Smooth muscle cell (in vitro differentiated cells): Measurements from ENCODE around the gene PLA2G4F. TPM values are rescaled to one million over a fixed set of nuclear protein-coding genes. Genes with fewer than 3 reads are reported as not detected.
"Not testable (repeated sequence)": the region's sequence is repeated elsewhere in the genome, so short reads cannot be mapped to it uniquely, and the experiment has no call there.

Experiments
- DNase-seq: peaks from one replicate; lab custom pipeline; 2025; ENCODE audit not compliant: unreplicated experiment; lab: John Stamatoyannopoulos, UW
- H2AFZ ChIP-seq: fragments of 200-600 bp; sonication (generic); 2 replicates; pipeline ENCODE4 v1.6.0; 2016; ENCODE audit warnings: antibody characterized with exemption, low read depth, mild to moderate bottlenecking
- H3F3A ChIP-seq: fragments of 200-600 bp; sonication (generic); 2 replicates; pipeline ENCODE4 v1.6.0; 2017; ENCODE audit warnings: antibody characterized with exemption, low read depth
- H3K27ac ChIP-seq: fragments of 200-600 bp; sonication (generic); 2 replicates; pipeline ENCODE4 v1.5.1; 2016; ENCODE audit warnings: low read depth, mild to moderate bottlenecking
- H3K27me3 ChIP-seq: fragments of 200-600 bp; sonication (generic); 2 replicates; pipeline ENCODE4 v1.6.1; 2016; ENCODE audit warnings: low read depth, mild to moderate bottlenecking
- H3K36me3 ChIP-seq: fragments of 200-600 bp; sonication (generic); 2 replicates; pipeline ENCODE4 v1.5.1; 2016; ENCODE audit warnings: low read depth
- H3K4me1 ChIP-seq: fragments of 200-600 bp; sonication (generic); 2 replicates; pipeline ENCODE4 v1.5.1; 2016; ENCODE audit warnings: low read depth
- H3K4me2 ChIP-seq: fragments of 200-600 bp; sonication (generic); 2 replicates; pipeline ENCODE4 v1.6.0; 2016; ENCODE audit warnings: mild to moderate bottlenecking
- H3K4me3 ChIP-seq: fragments of 200-600 bp; sonication (generic); 2 replicates; pipeline ENCODE4 v1.5.1; 2016; ENCODE audit warnings: mild to moderate bottlenecking
- H3K79me2 ChIP-seq: fragments of 200-600 bp; sonication (generic); 2 replicates; pipeline ENCODE4 v1.6.0; 2016; ENCODE audit warnings: low read depth, mild to moderate bottlenecking
- H3K9ac ChIP-seq: fragments of 200-600 bp; sonication (generic); 2 replicates; pipeline ENCODE4 v1.6.0; 2016; ENCODE audit warnings: low read depth
- H3K9me3 ChIP-seq: fragments of 200-600 bp; sonication (generic); replicated peaks from 2 replicates; pipeline ENCODE4 v1.5.1; 2016; ENCODE audit warnings: low read depth
- H4K20me1 ChIP-seq: fragments of 200-600 bp; sonication (generic); 2 replicates; pipeline ENCODE4 v1.6.0; 2016; ENCODE audit warnings: low read depth
- WGBS: methylation state at CpG from one replicate; pipeline ENCODE4 v1.1.7; 2016; ENCODE audit warnings: low lambda C conversion rate; 5-methylcytosine and 5-hydroxymethylcytosine counted together
- polyA plus RNA-seq: library from polyadenylated mRNA; unstranded; fragments of >200 nt; fragmentation: Nextera tagmentation; extraction: Ambion mirVana; gene quantifications from 2 replicates; pipeline ENCODE4 v1.2.1, GENCODE V29; 2016
- total RNA-seq: library from RNA; depleted of rRNA; stranded (reverse); fragments of >200 nt; gene quantifications from 2 replicates; pipeline ENCODE4 v1.2.3, GENCODE V29; 2014
- TF ChIP-seq, protein P1 (sequence below): fragments of 200-600 bp; sonication (generic); IDR thresholded peaks from 2 replicates; pipeline ENCODE4 v1.5.1; 2017; ENCODE audit warnings: borderline replicate concordance, mild to moderate bottlenecking, antibody characterized with exemption; ENCODE audit not compliant: insufficient read depth, poor library complexity, severe bottlenecking

Gene PLA2G4F
- total and polyA plus RNA-seq, 2 experiments from 2014 or later, result 0.46 to 1.3 TPM

DNA sequence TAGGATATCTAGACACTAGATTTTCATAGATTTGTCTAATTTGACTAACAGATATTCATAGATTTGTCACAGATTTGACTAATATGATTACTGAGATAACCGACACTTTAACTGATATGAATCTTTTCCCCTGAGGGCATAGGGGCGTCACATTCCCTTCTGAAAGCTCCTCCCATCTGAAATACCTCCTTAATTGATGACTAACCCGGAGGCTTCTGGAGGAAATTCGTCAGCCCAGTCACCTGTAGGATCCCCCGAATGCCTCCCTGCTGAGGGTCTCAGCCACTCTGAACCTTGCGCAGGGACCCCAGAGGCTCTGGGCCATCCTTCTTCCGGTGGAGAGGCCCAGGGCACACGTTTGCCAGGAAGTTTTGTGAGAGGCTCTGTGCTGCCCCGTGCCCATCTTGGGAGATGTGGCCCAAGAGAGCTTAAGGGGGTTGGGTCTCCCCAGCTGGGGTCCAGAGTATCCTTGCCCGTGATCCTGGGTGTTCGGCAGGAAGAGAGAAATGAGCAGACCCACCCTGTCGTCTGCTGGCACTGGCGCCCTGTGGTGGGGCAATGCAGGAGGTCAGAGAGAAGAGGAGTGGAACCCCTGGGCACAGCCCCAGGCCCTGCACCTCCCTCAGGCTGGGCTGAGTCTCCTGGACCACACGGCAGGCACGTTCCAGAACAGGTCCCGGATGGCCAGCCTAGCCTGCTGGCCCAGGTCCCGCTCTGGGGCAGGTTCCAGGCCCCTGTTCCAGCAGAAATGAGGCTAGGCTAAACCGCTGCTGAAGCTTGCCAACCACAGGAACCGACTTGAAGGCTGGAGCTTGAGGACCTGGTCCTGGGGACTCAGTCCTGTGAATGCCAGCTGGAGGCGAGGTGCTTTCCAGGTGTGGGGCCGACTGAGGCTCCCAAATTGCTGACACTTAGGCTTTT is 63.8 kb downstream of the PLA2G4F start:
- no peaks in the 10 kb centered on the region for H3K79me2 ChIP-seq
- H4K20me1 ChIP-seq, result no peaks in the 10 kb centered on the region
- TF ChIP-seq, protein P1, sequence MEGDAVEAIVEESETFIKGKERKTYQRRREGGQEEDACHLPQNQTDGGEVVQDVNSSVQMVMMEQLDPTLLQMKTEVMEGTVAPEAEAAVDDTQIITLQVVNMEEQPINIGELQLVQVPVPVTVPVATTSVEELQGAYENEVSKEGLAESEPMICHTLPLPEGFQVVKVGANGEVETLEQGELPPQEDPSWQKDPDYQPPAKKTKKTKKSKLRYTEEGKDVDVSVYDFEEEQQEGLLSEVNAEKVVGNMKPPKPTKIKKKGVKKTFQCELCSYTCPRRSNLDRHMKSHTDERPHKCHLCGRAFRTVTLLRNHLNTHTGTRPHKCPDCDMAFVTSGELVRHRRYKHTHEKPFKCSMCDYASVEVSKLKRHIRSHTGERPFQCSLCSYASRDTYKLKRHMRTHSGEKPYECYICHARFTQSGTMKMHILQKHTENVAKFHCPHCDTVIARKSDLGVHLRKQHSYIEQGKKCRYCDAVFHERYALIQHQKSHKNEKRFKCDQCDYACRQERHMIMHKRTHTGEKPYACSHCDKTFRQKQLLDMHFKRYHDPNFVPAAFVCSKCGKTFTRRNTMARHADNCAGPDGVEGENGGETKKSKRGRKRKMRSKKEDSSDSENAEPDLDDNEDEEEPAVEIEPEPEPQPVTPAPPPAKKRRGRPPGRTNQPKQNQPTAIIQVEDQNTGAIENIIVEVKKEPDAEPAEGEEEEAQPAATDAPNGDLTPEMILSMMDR, result no peak
- DNase-seq, result no peak
- 73% methylated on average over 21 of the region's 21 CpGs for WGBS
- H3K27ac ChIP-seq, result no peak overlapping the region
- no peaks in the 10 kb centered on the region for H3K9me3 ChIP-seq
- no peak overlapping the region for H3K9ac ChIP-seq
- H3K36me3 ChIP-seq, result no peaks in the 10 kb centered on the region
- H3K4me1 ChIP-seq, result no peaks in the 10 kb centered on the region
- H3F3A ChIP-seq, result no peaks in the 10 kb centered on the region
- H3K27me3 ChIP-seq, result no peaks in the 10 kb centered on the region
- H3K4me3 ChIP-seq, result no peak overlapping the region
- no peak overlapping the region for H2AFZ ChIP-seq
- H3K4me2 ChIP-seq, result no peak overlapping the region

DNA sequence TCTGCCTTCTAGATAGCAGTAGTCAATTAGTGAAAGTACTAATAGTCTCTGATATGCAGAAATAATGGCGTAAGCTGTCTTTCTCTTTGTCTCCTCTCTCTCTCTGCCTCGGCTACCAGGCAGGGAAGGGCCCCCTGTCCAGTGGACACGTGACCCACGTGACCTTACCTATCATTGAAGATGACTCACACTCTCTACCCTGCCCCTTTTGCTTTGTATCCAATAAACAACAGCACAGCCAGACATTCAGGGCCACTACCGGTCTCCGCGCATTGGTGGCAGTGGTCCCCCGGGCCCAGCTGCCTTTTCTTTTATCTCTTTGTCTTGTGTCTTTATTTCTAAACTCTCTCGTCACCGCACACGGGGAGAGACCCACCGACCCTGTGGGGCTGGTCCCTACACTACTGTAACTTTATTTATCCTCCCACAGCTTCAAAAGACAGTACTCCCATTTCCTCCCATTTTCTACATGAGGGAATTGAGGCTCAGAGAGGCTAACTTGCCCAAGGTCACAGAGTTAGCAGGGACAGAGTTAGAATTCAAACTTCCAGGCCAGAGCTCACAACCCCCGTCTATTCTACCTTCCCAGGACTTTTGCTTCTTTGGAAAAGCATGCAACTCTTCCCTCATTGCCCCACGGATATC is 64.6 kb downstream of the PLA2G4F start:
- H3K36me3 ChIP-seq, DNase-seq, H3K4me2 ChIP-seq, H3K9ac ChIP-seq, H3K4me3 ChIP-seq, H4K20me1 ChIP-seq, H2AFZ ChIP-seq, H3F3A ChIP-seq, H3K27me3 ChIP-seq, H3K9me3 ChIP-seq, H3K4me1 ChIP-seq, H3K27ac ChIP-seq, H3K79me2 ChIP-seq: not testable (repeated sequence)
- 47% methylated on average over 14 of the region's 14 CpGs for WGBS

DNA sequence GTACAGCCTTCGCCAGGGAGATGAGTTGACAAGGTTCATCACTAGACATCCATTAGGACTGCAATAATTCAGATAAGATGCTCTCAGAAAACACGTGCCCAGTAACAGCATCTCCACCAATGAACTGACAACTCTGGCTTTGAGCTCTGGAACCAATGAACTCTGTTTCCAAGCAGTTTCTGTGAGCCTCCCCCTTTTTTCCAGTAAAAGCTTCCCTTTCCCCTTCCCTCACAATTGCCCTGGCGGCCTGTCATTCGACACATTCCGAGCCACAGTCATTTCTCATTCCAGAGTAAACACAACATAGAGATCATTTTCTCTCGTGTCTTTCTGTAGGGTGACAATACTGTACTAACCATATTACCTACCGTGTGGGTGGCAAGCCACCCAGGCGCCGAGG is 65.7 kb downstream of the PLA2G4F start:
- Histone ChIP-seq H3K27ac (no peak overlapping the region), H3K9me3 (no peaks in the 10 kb centered on the region), H2AFZ (no peak overlapping the region), H3K79me2 (no peaks in the 10 kb centered on the region), H3K4me1 (no peaks in the 10 kb centered on the region), H4K20me1 (no peaks in the 10 kb centered on the region), H3F3A (no peaks in the 10 kb centered on the region), H3K9ac (no peak overlapping the region), H3K36me3 (no peaks in the 10 kb centered on the region), H3K4me3 (no peak overlapping the region), H3K4me2 (no peak overlapping the region), H3K27me3 (no peaks in the 10 kb centered on the region)
- TF ChIP-seq, protein P1, result no peak
- WGBS, result 80% methylated on average over 9 of the region's 9 CpGs
- no peak for DNase-seq

DNA sequence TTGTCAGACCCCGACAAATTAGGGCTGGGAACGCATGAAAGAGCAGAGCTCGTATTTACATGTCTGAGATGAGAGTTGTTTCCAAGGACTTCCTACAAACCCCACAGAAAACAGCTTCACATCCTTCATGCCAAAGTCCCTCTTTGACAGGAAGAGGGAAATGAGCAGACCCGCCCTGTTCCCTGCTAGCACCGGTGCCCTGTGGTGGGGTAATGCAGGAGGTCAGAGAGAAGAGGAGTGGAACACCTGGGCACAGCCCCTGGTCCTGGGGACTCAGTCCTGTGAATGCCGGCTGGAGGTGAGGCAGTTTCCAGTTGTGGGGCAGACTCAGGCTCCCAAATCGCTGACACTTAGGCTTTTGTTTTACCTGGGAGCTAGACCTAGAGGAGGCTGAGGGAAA is 66.1 kb downstream of the PLA2G4F start:
- 72% methylated on average over 7 of the region's 7 CpGs for WGBS
- TF ChIP-seq, protein P1, result no peak

More for the DNA sequence above, 66.1 kb downstream of the PLA2G4F start:
- Histone ChIP-seq H3K27me3 (no peaks in the 10 kb centered on the region), H3K9ac (no peak overlapping the region), H3K4me3 (no peak overlapping the region), H4K20me1 (no peaks in the 10 kb centered on the region), H3K79me2 (no peaks in the 10 kb centered on the region), H2AFZ (no peak overlapping the region), H3K4me1 (no peaks in the 10 kb centered on the region), H3F3A (no peaks in the 10 kb centered on the region), H3K36me3 (no peaks in the 10 kb centered on the region), H3K4me2 (no peak overlapping the region), H3K27ac (no peak overlapping the region), H3K9me3 (no peaks in the 10 kb centered on the region)
- no peak for DNase-seq
